DMS 273 (cell line): Measurements from ENCODE around the gene RPL38.

Source experiments
- DNase-seq: peaks from one replicate; lab custom pipeline; 2025; ENCODE audit not compliant: unreplicated experiment; lab: John Stamatoyannopoulos, UW

RPL38 gene

DNA sequence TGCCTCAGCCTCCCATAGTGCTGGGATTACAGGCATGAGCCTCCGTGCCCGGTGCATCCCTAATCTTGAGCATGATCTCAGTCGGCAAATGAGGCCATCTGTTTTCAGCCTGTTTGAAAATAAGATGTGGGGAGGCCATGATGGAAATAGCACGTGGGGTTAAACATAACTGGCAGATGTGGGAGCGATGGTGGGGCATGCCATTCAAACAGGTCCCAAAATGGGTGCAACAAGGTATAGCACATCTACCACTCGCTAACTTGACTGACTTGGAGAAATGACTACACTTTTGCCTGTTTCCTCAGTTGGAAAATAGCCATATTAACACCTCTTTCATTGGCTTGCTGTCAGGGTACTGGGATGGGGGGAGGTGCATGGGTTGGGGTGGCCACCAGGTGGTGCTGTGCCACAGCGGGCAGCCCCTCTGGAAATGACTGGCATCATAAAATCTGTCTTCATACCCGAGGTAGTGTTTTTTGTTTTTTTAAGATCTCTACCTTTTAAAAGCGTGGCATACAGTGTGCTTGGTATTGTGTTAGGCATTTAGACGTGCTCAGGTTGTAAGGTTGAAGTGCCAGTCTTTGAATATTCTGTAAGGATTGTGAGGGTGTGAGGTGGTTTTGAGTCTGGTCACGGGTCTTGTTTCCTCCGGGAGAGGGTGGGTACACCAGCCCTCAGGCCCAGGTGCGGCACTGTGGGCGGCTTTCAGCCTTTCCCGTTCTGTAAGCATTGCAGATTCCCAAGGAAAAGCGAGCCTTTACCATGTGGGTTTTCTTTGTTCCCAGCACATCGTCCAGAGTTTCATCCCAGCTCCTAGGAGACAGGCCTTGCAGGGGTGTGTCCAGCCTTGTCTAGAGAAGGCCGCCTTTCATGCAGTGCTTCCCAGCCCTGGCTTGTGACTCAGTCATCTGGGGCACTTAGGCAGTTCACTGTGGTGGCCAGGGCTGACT, 7.0 kb downstream of the RPL38 start:
- DNase-seq, result peak; percentile 96

GRCh38 chr17:74211141-74211911, 7.8 kb downstream of the RPL38 start:
- DNase-seq, result peak; percentile 74

DNA sequence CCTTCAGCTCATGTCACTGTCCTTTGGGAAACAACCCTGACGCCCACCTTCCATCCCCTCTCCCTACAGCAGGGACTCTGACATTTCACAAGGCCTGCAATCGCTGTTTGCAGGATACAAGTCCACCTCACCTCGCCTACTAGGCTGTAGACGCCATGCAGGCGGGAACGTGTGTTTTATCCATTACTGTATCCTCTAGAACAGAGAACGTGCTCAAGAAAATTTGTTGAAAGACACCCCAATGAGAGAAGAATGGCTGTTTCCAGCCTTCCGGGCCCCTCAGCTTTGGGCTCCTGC, 8.4 kb downstream of the RPL38 start:
- no peak for DNase-seq

GRCh38 chr17:74212209-74212912, 8.9 kb downstream of the RPL38 start:
- DNase-seq, result peak; percentile 59

DNA sequence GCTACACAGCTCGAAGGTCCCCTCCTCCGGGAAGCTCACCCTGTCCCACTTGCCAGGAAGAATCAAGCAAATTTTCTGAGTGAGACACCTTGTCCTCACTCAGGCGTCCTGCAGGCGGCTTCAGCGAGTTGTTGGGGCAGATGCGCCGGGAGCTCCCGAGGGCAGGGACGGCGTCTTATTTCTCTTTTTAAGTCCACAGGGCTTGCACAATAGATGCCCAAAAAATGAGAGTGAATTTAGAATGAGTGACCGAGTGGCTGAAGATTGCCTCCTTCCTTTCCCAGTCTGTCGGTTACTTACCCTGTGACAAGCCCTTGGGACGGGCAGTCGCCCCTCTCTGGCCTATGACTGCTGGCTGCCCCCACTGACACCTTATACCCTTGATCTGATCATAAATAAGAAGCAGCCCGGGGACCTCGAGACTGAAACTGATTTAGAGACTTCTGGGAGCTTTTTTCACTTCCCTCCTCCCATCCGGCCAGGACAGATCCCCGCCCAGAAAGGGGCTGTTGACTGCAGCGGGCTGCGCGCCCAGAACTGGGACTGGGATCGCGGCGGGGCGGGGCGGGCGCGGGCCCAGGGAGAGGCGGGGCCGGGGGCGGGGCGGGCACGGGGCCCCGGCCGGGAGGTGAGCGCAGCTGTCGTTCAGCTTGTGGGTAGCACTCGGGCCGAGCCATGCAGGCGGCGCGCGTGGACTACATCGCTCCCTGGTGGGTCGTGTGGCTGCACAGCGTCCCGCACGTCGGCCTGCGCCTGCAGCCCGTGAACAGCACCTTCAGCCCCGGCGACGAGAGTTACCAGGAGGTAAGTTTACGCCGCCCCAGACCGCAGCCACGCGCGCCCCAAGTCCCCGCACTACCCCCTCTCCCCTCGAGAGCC, 9.7 kb downstream of the RPL38 start, which contains the start of gene TTYH2:
TSS of gene TTYH2 (plus strand) at position 659 of the 879 bp plus-strand sequence. CDS start at position 676, 17 bp downstream.
- peak; percentile 97 for DNase-seq

- peak; percentile 59 for DNase-seq
Measured at GRCh38 chr17:74213861-74214391, 10.4 kb downstream of the RPL38 start.

GRCh38 chr17:74214484-74215341, 11.2 kb downstream of the RPL38 start:
- DNase-seq, result peak; percentile 53

DNA sequence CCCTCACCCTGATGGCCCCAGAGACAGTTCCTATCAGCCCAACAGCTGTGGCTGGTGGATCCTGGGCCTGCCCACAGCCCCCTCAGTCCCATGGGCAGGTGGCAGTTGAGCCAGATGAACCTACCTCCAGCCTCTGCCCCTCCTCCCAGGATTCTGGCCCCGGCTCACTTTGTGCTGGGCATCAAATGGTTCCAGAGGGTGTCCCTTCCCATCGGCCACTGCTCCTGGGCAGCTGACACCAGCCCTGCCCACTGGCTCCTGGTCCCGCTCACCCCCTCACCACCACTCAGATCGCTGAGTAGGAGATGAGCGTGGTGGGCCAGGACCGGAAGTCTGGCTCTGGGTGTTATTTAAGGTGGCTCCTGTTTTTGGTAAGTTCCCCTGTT, 11.9 kb downstream of the RPL38 start:
- no peak for DNase-seq

GRCh38 chr17:74216505-74216904, 13.0 kb downstream of the RPL38 start:
- DNase-seq, result no peak

- peak; percentile 55 for DNase-seq
Measured at GRCh38 chr17:74217037-74217730, 13.7 kb downstream of the RPL38 start.

DNA sequence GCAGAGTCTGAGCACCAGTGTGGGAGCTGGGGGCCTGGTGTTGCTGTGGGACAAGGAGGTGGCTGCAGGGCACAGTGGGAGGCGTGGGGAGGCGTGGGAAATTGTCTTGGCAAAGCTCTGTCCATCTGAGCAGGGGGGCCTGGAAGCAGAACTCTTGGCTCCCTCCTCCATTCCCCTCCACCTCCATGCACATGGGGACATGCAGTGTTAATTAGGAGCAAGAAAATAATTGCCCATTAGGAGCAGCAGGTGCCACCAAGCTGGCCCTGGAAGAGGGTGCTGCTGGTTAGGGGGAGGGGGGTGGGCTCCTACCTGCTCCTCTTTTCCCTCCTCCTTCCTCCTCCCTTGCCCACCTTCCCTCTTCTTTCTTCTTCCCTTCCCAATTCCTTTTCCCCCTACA, 14.4 kb downstream of the RPL38 start:
- DNase-seq, result no peak

DNA sequence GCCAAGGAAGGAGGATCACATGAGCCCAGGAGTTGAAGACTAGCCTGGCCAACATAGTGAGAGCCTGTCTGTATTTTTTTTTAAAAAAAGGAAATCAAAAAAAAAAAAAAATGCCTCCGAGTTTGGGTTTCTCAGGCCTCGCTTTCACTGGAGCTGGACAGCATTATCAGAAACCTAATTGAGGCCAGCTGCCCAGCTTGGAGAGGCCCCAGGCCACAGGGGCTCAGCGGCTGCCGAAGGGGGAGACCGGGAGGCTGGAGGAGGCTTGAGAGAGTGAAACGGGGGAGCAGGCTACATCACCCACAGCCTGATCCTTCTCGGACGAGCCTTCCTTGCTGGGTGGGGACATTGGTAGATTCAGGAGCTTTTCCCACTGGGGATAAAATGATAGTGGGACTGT, 15.0 kb downstream of the RPL38 start:
- no peak for DNase-seq

GRCh38 chr17:74219576-74220133, 16.2 kb downstream of the RPL38 start:
- DNase-seq, result no peak

DNA sequence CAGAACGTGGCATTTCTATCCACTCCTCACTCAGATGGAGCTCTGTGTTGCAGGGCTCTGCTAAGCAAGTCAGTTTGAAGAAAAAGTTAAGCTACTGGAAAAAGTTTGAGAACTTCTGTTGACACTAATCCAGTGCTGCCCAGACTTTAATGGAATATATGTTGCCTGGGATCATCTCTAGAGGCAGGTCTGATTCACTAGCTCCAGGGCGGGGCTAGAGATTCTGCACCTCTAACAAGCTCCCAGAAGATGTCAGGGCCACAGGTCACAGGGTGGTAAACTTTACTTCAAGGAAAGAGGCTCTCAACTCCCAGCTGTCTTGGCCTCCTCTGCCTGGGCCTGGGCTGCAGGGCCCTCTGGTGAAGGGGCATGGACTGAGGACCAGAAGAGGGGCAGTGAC, 16.7 kb downstream of the RPL38 start:
- no peak for DNase-seq

- peak; percentile 75 for DNase-seq
Measured at GRCh38 chr17:74220946-74221818, 17.7 kb downstream of the RPL38 start.

GRCh38 chr17:74222399-74222798, 18.9 kb downstream of the RPL38 start:
- DNase-seq, result no peak

DNA sequence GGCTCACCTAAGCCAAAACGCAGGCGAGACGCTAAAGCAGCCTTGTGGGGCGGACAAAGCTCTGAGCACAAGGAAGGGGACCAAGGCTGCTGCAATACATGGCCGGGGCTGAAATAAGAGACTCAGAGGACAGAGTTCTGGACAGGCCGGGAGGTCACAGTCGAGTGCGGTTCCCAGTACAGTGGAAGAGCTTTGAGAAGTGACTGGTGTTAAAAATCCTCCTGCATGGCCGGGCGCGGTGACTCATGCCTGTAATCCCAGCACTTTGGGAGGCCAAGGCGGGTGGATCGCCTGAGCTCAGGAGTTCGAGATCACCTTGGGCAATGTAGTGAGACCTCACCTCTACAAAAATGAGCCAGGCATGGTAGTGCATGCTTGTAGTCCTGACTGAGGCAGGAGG, 20.4 kb downstream of the RPL38 start:
- DNase-seq, result no peak
